COLO668 (cell line): ENCODE measurements around the gene PLOD2.
A peak's percentile ranks its signal among the peaks of the same experiment; 100 is the strongest.

Source experiments
- DNase-seq: peaks from one replicate; lab custom pipeline; 2025; ENCODE audit not compliant: unreplicated experiment; lab: John Stamatoyannopoulos, UW

Gene PLOD2

GRCh38 chr3:146160964-146161662 is at the start of gene PLOD2:
Gene PLOD2, minus strand, starts transcription at chr3:146161184. Its CDS starts 195 bp downstream, at chr3:146160989.
- DNase-seq, result peak; percentile 88

DNA sequence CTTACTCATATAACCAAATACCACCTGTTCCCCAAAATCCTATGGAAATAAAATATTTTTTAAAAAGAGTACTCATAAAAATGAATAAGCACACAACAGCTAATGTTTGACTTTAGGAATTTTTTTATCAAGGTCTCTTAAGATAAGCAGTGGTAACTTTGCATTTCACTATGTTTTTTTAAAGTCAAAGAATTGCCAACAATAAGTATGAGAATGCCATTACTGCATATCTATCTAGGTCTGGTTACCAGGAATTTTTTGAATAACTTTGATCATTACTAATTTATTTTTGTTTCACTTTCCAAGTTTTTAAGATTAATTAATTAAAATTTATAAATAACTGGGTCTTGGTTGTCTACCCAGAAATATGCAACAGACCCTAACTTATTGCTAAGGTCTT is 48.4 kb upstream of the PLOD2 start:
- no peak for DNase-seq

GRCh38 chr3:146203776-146204175 is 42.8 kb upstream of the PLOD2 start:
- DNase-seq, result no peak

DNA sequence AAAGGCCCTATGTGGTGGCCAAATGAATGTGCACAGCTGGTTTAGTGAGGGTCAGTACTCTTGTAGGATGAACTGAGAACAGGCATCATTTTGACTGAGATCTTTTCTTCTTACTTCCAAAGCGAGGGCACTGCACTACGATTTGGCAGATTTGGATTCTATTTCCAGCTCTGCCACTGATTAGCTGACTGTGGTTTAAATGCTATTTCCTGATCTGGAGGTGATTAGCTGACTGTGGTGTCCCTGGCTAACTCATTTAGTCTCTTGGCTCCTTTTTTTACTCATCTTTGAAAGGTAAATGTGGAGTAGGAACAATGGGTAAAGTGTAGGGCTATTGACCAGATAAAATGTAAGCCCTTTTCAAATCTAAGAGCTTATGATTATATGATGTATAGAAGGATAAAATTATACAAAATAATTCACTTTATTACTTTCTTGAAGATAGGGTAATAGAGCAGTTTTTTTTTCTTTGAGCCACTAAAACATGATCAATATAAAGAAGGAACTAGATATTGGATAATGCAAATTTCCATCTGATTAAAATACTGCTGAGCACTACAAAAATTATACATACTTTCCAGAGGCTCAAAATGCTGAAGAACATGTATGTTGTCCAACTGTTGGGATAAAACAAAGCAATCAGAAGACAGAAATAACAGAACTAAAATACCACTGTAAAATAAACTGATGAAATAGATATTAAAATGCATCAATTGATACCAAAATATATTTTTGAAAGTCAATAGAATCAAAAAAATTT is 39.7 kb upstream of the PLOD2 start:
- no peak for DNase-seq

DNA sequence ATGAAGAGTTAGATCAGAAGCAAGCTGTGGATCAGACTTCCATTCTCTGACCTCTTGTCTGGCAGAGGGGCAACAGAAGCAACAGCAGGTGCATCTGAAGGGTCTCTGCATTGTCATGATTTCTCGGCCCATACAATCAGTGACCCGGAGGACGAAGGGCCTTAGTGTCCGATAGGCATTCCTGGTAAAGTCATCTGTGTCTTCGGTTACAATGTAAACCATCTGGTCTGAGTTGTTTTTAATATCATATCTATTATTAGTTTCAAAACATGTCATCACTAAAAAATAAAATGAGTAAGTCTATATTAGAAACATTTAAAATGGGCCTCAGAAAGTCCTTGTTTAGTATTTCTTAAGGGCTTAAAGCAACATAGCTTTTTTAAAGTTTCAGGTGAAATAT is 38.8 kb upstream of the PLOD2 start:
- DNase-seq, result no peak

DNA sequence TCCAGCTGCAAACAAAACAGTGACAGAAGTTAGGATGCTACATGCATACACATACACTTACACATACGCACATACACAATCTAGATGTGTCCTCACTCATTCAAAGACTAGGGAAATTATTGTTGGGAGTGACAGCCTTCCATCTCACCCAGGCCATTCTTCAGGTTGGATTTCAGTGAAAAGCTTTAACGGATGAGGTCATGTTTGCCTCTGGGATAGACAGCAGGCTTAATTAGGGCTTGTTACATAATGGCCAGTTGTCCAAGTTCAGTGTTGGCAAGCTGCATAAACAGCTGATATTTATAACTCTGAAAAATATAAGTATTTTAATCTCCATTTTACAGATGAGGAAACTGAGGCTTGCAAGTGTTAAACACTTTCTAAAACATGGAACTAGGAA is 35.8 kb upstream of the PLOD2 start:
- no peak for DNase-seq

GRCh38 chr3:146195605-146196004 is 34.6 kb upstream of the PLOD2 start:
- DNase-seq, result no peak

DNA sequence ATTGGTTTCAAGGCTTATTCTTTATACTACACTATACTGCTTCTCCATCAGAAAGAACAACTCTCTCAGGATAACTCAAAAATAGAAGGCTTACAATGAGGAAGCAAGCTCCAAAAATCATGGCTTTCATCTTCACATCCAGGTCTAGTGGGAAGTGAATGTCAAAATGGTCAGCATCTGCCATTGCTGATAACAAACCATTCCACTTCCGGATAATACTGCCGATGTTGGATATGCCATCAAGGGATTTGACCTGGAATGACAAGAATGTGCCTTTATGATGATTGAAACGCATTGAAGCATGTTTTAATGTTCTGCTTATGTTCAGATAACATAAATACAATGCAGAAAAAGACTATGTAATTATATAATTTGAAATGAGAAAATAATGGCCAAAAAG is 34.0 kb upstream of the PLOD2 start:
- DNase-seq, result no peak

DNA sequence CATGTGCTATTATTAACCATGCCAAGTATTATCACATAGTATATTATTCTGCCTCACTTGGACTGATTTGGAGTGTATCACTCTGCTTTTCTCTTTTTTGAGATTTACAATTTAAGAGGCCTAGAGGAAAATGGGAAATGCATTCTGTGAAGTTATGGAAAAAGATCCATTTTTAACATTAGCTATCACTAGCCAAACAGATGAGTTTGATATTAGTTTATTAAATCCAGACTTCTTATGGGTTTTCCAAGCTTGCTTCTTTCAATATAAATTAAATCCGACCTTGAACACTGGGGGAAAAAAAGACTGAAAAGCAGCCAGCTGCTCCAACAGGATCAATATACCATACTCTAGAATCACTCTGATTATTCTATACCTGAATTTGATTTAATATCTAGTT is 30.1 kb upstream of the PLOD2 start:
- no peak for DNase-seq

DNA sequence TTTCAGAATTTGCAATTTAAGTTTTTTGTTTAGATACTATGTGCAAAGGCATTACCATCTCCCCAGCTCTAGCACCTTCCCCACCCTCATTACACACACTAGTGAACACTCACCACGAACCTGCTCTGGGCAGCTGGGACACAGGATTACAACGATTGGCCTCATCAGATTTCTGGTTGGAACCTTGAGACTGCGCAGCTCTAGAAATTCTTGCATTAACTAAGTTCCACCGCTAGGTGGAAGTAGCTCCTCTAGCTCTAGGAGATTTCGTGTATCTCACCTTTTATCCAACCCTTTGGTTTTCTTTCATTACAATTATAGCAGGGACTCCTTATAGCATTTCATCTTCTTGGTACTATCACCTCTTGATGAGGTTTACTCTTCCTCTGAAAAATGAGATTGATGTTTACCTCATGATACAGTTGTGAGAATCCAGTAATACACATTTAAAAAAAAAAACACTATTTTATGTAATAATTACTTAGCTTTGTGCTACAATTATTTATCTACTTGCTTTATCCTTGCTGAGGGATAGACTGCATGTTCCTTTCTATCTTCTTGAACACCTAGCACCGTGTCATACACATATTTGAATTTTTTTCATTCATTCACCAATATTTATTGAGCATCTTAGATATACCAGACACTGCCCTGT is 28.7 kb upstream of the PLOD2 start:
- no peak for DNase-seq

DNA sequence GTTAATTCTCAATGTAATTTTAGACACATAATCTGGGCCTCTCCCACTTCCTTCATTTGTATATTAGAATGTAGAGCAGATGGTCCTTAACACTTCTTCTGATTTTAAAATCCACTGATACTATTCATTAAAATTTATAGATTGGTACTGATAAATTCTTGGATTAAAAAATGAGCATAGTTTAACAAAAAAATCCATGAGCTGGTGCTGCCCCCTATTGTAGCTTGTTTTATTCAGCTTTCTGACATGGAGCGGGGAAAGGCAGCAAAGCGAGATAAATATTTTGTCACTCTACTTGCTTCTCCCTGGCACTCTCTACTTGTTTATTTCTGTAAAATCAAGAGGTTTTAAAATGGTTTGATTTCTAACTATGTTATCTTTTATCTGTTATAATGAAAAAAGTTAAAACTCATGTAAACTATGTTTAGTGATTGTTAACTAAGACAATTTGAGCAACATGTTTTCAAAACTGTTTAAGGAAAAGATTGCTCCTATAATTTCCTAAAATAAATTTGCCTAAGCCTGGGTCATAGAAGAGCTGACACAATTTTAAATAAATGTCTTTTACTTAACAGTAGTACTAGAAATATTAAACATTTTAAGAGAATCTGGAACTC is 26.5 kb upstream of the PLOD2 start:
- DNase-seq, result no peak

DNA sequence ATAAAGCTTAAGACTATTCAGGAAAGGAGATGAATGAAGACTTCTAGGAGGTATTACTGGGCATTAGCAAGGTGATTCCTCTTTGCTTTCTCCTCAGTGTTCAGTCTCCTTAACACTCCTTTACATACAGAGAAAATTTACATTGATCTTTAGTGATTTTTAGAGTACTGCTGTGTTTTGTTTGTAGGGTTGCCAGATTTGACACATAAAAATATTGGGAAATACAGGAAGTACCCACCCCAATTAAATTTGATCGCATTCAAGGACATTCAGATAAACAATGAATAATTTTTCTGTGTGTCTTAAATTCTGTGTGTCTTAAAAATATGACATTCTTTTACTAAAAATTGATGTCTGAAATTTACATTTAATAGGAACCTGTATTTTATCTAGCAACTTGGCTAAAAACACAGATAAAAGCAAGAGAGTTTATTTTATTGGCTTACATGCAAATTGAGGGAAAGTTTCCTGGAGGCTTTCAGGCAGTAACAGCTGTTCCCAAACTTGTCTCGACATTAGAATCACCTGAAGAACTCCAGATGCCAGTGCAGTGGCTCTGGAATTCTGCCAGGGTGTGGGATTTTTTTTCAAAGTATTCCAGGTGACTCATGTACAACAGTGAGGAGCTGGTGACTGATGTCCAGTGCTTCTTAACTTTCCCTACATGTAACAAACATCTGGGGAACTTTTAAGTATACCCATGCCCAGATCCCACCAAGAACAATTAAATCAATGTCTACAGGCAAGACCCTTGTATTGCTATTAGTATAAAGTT is 23.4 kb upstream of the PLOD2 start:
- DNase-seq, result no peak

GRCh38 chr3:146181216-146181615 is 20.2 kb upstream of the PLOD2 start:
- DNase-seq, result no peak

DNA sequence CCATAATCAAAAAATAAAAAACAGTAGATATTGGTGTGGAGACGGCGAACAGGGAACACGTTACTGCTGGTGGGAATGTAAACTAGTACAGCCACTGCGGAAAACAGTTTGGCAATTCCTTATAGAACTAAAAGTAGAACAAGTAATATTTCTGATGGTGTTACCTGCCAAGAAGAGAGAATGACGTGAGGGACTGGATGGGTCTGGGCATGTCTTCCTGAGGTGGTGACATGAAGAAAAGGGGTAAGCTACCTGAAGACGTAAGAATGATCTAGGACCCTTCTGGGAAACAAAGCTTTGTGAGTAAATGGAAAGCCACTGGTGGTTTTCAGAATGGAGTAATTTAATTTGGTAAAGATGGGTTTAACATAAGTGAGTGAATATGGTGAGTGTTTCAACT is 19.4 kb upstream of the PLOD2 start:
- DNase-seq, result no peak

GRCh38 chr3:146178006-146178689 is 17.2 kb upstream of the PLOD2 start:
- DNase-seq, result no peak

GRCh38 chr3:146177519-146177918 is 16.5 kb upstream of the PLOD2 start:
- DNase-seq, result no peak

GRCh38 chr3:146177072-146177471 is 16.1 kb upstream of the PLOD2 start:
- DNase-seq, result no peak

DNA sequence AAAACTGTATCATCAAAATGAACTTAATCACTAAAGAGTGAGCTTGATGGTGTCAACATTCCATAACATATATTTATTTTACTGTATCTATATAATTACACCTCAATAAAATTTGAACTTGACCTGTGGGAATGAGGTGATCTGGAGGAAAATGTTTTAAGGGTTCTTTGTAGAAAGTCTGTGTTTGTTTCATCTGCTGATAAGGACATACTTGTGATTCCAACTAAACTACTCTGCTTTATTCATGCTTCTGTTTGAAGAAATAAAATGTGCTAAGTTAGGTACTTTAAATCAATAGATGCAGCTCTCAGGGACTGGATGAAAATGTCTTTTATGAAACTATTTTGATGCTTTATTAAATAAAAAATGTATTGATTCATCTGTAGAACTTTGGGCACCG is 11.6 kb upstream of the PLOD2 start:
- DNase-seq, result no peak

DNA sequence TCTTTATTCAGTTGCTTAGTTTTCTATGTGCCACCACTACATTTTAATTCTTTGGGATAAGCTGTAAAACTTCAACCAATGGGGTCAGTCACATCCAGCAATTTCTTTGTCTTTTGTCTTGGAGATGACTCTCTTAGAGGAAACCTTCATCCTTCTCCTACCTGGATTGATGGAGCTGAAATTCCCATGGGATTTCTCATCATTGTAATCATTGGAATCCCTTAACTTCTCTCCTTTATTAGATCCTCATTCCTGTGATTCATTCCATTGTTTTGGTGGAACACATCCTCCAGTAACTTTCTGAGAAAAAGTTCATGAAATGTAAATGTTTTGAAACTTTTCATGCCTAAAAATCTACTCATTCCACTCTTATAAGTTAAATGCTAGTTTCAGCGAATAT is 9.6 kb upstream of the PLOD2 start:
- no peak for DNase-seq

- DNase-seq, result no peak
Observed at GRCh38 chr3:146169891-146170290, 8.9 kb upstream of the PLOD2 start.
